Astrocyte (in vitro differentiated cells and primary cell): ENCODE results near the gene CAMKMT. TPM values are rescaled to one million over a fixed set of nuclear protein-coding genes. Genes with fewer than 3 reads are reported as not detected.

Source experiments
- DNase-seq: peaks from one replicate; pipeline ENCODE4 v3.0.0-alpha.2; 2010; ENCODE audit warnings: low read depth
- FAIRE-seq: peaks from 2 replicates; lab custom pipeline; 2011; peaks lifted over from hg19 to GRCh38; lab: Jason Lieb, UNC
- H2AFZ ChIP-seq: 2 replicates; pipeline ENCODE4 v1.6.0; 2012; ENCODE audit warnings: low read depth, low read length, inconsistent platforms
- H3K27ac ChIP-seq: 2 replicates; pipeline ENCODE4 v1.5.1; 2011; ENCODE audit warnings: low read depth, low read length, inconsistent platforms
- H3K27me3 ChIP-seq: 2 replicates; pipeline ENCODE4 v1.6.0; 2011; ENCODE audit warnings: low read length, inconsistent platforms; ENCODE audit not compliant: insufficient read depth
- H3K36me3 ChIP-seq: 2 replicates; pipeline ENCODE4 v1.5.1; 2011; ENCODE audit warnings: low read length, inconsistent platforms; ENCODE audit not compliant: insufficient read depth
- H3K4me1 ChIP-seq: 2 replicates; pipeline ENCODE4 v1.5.1; 2011; ENCODE audit warnings: low read length, inconsistent platforms; ENCODE audit not compliant: insufficient read depth
- H3K4me2 ChIP-seq: 2 replicates; pipeline ENCODE4 v1.6.0; 2012; ENCODE audit warnings: low read length, inconsistent platforms
- H3K4me3 ChIP-seq: 2 replicates; pipeline ENCODE4 v1.5.1; 2011; ENCODE audit warnings: low read depth, mild to moderate bottlenecking, low read length, inconsistent platforms; ENCODE audit not compliant: insufficient read depth
- H3K79me2 ChIP-seq: 2 replicates; pipeline ENCODE4 v1.6.0; 2012; ENCODE audit warnings: mild to moderate bottlenecking, low read length, inconsistent platforms; ENCODE audit not compliant: insufficient read depth
- H3K9ac ChIP-seq: 2 replicates; pipeline ENCODE4 v1.6.0; 2012; ENCODE audit warnings: mild to moderate bottlenecking, low read length, inconsistent platforms
- H3K9me3 ChIP-seq: 2 replicates; pipeline ENCODE4 v1.5.1; 2012; ENCODE audit warnings: low read depth, mild to moderate bottlenecking, low read length, inconsistent platforms; ENCODE audit not compliant: insufficient read depth
- H4K20me1 ChIP-seq: 2 replicates; pipeline ENCODE4 v1.6.0; 2012; ENCODE audit warnings: low read length, inconsistent platforms; ENCODE audit not compliant: insufficient read depth
- H3K27ac Mint-ChIP-seq: one replicate; pipeline ENCODE4 v1.8.0; 2021; ENCODE audit warnings: mild to moderate bottlenecking, mixed read lengths; ENCODE audit not compliant: unreplicated experiment
- H3K27me3 Mint-ChIP-seq: one replicate; pipeline ENCODE4 v1.8.0; 2021; ENCODE audit warnings: low read depth, mixed read lengths; ENCODE audit not compliant: unreplicated experiment
- H3K36me3 Mint-ChIP-seq: one replicate; pipeline ENCODE4 v1.8.0; 2021; ENCODE audit warnings: low read depth, mixed read lengths; ENCODE audit not compliant: unreplicated experiment
- H3K4me1 Mint-ChIP-seq: one replicate; pipeline ENCODE4 v1.8.0; 2021; ENCODE audit warnings: low read depth, mixed read lengths; ENCODE audit not compliant: unreplicated experiment
- H3K4me3 Mint-ChIP-seq: one replicate; pipeline ENCODE4 v1.8.0; 2021; ENCODE audit warnings: mild to moderate bottlenecking, moderate library complexity, mixed read lengths; ENCODE audit not compliant: unreplicated experiment
- H3K9me3 Mint-ChIP-seq: one replicate; pipeline ENCODE4 v1.8.0; 2021; ENCODE audit warnings: mild to moderate bottlenecking, mixed read lengths; ENCODE audit not compliant: unreplicated experiment
- EZH2 ChIP-seq: IDR thresholded peaks from 2 replicates; pipeline ENCODE4 v1.6.1; 2012; ENCODE audit warnings: mild to moderate bottlenecking, low read length, inconsistent platforms; ENCODE audit not compliant: insufficient read depth
- total RNA-seq: library from RNA; stranded (reverse); gene quantifications from 2 replicates; pipeline ENCODE4 v1.2.1, GENCODE V29; 2021
- TF ChIP-seq, protein P1 (sequence below): IDR thresholded peaks from 2 replicates; pipeline ENCODE4 v1.5.1; 2011; ENCODE audit warnings: low read depth, mild to moderate bottlenecking, inconsistent platforms, low read length, moderate library complexity; ENCODE audit not compliant: insufficient read depth

Gene CAMKMT
- total RNA-seq, 1 donor from 2014 or later: 9.3 TPM

DNA sequence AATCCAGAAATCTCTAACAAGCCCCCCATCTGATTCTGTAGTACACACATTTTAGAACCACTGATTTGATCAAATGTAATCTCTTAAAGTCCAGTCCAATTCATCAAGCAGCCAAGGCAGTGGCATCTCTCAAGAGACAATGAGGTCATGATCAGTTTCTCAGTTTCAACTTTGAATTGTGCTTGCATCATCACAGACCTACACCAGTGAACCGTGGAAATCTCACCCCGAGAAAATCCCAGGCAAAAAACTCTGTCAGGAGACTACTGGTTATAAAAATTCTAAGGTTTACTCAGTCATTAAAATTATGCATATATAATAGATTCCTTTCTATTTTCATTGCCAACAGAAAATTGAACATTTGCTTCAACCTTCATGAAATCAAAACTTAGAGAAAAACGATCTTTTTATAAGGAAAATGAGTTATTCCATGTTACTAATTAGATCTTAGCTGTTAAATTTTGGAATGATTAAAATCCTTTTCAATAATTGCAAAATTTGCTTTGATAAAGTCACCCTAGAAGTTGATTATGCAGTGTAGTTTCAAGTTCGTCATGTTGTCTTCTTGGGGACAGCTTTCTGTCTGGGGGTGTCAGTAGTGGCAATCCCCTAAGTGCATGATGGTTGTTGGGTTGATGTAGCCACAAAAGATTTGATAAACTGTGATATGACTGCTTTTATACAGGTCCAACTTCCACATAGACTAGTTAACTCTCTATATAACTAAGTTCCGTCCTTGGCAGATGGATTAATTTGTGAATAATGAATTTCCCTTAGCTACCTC is 235.0 kb downstream of the CAMKMT start:
- H3K79me2 ChIP-seq: no peaks in the 10 kb centered on the region
- Mint-ChIP-seq H3K9me3 (peaks cover 11% of the 10 kb centered on the region), H3K4me3 (no peak overlapping the region), H3K27ac (no peak overlapping the region), H3K27me3 (no peaks in the 10 kb centered on the region), H3K4me1 (no peaks in the 10 kb centered on the region), H3K36me3 (peaks cover 2% of the 10 kb centered on the region)
- no peaks in the 10 kb centered on the region for H3K27me3 ChIP-seq
- no peak overlapping the region for H2AFZ ChIP-seq
- TF ChIP-seq, protein P1, sequence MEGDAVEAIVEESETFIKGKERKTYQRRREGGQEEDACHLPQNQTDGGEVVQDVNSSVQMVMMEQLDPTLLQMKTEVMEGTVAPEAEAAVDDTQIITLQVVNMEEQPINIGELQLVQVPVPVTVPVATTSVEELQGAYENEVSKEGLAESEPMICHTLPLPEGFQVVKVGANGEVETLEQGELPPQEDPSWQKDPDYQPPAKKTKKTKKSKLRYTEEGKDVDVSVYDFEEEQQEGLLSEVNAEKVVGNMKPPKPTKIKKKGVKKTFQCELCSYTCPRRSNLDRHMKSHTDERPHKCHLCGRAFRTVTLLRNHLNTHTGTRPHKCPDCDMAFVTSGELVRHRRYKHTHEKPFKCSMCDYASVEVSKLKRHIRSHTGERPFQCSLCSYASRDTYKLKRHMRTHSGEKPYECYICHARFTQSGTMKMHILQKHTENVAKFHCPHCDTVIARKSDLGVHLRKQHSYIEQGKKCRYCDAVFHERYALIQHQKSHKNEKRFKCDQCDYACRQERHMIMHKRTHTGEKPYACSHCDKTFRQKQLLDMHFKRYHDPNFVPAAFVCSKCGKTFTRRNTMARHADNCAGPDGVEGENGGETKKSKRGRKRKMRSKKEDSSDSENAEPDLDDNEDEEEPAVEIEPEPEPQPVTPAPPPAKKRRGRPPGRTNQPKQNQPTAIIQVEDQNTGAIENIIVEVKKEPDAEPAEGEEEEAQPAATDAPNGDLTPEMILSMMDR: no peak
- no peak for TF ChIP-seq EZH2
- H3K36me3 ChIP-seq: no peaks in the 10 kb centered on the region
- no peaks in the 10 kb centered on the region for H3K9me3 ChIP-seq
- DNase-seq (no peak), FAIRE-seq (no peak)
- H4K20me1 ChIP-seq: no peaks in the 10 kb centered on the region
- H3K4me3 ChIP-seq: no peak overlapping the region
- H3K4me2 ChIP-seq: no peak overlapping the region
- H3K4me1 ChIP-seq: no peaks in the 10 kb centered on the region
- H3K9ac ChIP-seq: no peak overlapping the region
- H3K27ac ChIP-seq: no peak overlapping the region

GRCh38 chr2:44598330-44599119 is 236.8 kb downstream of the CAMKMT start:
- Mint-ChIP-seq H3K27me3 (no peaks in the 10 kb centered on the region), H3K36me3 (no peaks in the 10 kb centered on the region), H3K4me1 (no peaks in the 10 kb centered on the region), H3K9me3 (peaks cover 11% of the 10 kb centered on the region), H3K4me3 (no peak overlapping the region), H3K27ac (no peak overlapping the region)
- Histone ChIP-seq H3K79me2 (no peaks in the 10 kb centered on the region), H2AFZ (no peak overlapping the region), H3K4me1 (no peaks in the 10 kb centered on the region), H3K9me3 (no peaks in the 10 kb centered on the region), H3K4me2 (no peak overlapping the region), H3K27ac (no peak overlapping the region), H4K20me1 (no peaks in the 10 kb centered on the region), H3K4me3 (no peak overlapping the region), H3K27me3 (no peaks in the 10 kb centered on the region), H3K36me3 (no peaks in the 10 kb centered on the region), H3K9ac (no peak overlapping the region)
- TF ChIP-seq, protein P1: no peak
- DNase-seq: no peak
- FAIRE-seq: no peak

DNA sequence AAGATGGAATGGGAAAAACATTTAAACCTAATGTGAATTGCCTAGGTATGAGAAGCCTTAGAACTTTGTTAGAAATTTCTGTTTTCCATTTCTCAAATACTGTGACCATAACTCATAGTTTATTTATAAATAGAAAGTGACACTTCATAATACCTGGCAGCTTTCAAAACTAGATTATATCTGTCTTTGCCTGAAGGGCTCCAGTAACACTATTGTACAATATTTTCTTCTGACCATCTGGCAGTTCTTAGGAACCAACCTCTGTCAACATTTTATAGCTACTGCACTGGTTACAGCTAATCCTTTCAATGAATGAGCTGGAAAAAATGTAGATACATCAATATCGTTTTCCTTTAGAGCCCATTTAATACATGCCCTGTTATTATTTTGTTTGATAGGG is 237.4 kb downstream of the CAMKMT start:
- Histone ChIP-seq H3K27ac (no peak overlapping the region), H2AFZ (no peak overlapping the region), H3K4me3 (no peak overlapping the region), H3K4me2 (no peak overlapping the region), H3K4me1 (no peaks in the 10 kb centered on the region), H3K27me3 (no peaks in the 10 kb centered on the region), H3K9ac (no peak overlapping the region), H3K36me3 (no peaks in the 10 kb centered on the region), H3K79me2 (no peaks in the 10 kb centered on the region), H4K20me1 (no peaks in the 10 kb centered on the region), H3K9me3 (no peaks in the 10 kb centered on the region)
- Mint-ChIP-seq H3K27ac (no peak overlapping the region), H3K9me3 (peaks cover 11% of the 10 kb centered on the region), H3K4me3 (no peak overlapping the region), H3K4me1 (no peaks in the 10 kb centered on the region), H3K36me3 (no peaks in the 10 kb centered on the region), H3K27me3 (no peaks in the 10 kb centered on the region)
- DNase-seq: no peak
- TF ChIP-seq EZH2: no peak
- TF ChIP-seq, protein P1: no peak
- no peak for FAIRE-seq
